HFF-Myc (cell line): ENCODE data around the gene IL1RAPL1.

Experiments
- DNase-seq: peaks from one replicate; pipeline ENCODE4 v3.0.0-alpha.2; 2011; ENCODE audit warnings: low read depth; ENCODE audit errors: extremely low read depth
- H3K4me3 ChIP-seq: replicated peaks from 2 replicates; pipeline ENCODE4 v1.5.1; 2011; ENCODE audit warnings: low read depth, mild to moderate bottlenecking, control low read depth, low read length
- TF ChIP-seq, protein P1 (sequence below): IDR thresholded peaks from 2 replicates; pipeline ENCODE4 v1.5.1; 2012; ENCODE audit warnings: mild to moderate bottlenecking, low read depth, low read length, control low read depth; ENCODE audit errors: missing control alignments

IL1RAPL1 gene

DNA sequence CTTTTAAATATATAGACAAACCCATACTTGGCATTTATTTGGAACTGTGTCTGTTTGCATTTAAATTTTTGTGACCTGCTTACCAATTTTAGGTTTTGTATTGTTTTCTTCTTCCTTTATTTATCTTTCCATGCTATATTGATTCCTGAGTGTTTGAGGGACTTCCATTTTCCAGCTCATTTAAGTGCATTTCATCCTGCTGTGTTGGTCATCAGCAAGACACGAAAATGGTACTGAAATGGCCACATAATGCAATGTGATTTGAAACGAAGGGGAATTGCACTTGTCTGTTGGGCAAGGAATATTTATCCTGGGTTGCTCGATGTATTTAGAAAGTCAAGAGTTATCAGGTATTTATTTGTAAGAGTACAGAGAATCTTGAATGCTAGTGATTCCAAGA, 1103.8 kb downstream of the IL1RAPL1 start:
- no peak for DNase-seq
- TF ChIP-seq, protein P1, sequence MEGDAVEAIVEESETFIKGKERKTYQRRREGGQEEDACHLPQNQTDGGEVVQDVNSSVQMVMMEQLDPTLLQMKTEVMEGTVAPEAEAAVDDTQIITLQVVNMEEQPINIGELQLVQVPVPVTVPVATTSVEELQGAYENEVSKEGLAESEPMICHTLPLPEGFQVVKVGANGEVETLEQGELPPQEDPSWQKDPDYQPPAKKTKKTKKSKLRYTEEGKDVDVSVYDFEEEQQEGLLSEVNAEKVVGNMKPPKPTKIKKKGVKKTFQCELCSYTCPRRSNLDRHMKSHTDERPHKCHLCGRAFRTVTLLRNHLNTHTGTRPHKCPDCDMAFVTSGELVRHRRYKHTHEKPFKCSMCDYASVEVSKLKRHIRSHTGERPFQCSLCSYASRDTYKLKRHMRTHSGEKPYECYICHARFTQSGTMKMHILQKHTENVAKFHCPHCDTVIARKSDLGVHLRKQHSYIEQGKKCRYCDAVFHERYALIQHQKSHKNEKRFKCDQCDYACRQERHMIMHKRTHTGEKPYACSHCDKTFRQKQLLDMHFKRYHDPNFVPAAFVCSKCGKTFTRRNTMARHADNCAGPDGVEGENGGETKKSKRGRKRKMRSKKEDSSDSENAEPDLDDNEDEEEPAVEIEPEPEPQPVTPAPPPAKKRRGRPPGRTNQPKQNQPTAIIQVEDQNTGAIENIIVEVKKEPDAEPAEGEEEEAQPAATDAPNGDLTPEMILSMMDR: no peak
- H3K4me3 ChIP-seq: no peak overlapping the region

DNA sequence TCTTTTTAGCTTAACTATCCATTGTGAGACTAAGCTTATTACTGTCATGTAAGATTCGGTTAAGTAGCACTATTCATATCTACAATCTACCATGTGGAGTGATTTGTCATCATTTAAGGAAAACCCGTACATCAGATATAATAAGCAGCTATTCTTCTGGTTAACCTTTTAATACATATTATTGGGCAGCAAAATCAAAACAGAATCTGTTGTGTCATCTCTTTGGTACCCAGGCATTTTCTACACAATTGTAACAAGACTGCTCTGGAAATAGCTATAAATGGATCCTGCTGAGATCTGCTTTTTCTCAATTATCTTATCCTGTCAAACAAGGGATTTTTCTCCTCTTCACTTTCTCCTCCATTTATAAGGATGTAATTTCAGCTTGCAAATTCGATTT, 1106.7 kb downstream of the IL1RAPL1 start:
- no peak for DNase-seq
- H3K4me3 ChIP-seq: no peak overlapping the region
- TF ChIP-seq, protein P1: no peak

DNA sequence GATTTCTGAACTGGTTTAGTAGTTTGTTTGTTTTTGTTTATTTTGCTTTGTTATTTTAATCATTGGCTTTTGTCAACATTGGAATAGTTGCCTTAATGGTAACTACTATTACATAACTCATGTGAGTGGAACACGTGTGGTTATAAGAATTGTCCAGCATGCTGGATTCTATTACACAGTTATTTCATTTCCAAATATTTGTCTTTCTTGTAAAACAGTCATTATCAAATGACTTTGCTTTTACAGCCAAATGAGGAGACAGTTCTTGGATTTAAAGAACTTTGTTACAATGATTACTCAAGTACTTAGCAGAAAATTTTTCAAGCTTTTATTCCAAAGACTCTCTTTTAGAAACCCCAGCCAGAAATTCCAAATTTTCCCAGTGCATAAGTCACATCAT, 1112.0 kb downstream of the IL1RAPL1 start:
- no peak for DNase-seq
- TF ChIP-seq, protein P1: no peak
- H3K4me3 ChIP-seq: no peak overlapping the region

DNA sequence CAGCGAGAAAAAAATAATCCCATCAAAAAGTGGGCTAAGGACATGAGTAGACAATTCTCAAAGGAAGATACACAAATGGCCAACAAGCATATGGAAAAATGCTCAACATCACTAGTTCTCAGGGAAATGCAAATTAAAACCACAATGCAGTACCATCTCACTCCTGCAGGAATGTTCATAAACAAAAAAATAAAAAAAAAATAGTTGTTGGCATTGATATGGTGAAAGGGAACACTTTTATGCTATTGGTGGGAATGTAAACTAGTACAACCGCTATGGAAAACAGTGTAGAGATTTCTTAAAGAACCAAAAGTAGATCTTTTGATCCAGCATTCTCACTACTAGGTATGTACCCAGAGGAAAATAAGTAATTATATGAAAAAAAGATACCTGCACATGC, 1119.8 kb downstream of the IL1RAPL1 start:
- TF ChIP-seq, protein P1: no peak
- no peak overlapping the region for H3K4me3 ChIP-seq

DNA sequence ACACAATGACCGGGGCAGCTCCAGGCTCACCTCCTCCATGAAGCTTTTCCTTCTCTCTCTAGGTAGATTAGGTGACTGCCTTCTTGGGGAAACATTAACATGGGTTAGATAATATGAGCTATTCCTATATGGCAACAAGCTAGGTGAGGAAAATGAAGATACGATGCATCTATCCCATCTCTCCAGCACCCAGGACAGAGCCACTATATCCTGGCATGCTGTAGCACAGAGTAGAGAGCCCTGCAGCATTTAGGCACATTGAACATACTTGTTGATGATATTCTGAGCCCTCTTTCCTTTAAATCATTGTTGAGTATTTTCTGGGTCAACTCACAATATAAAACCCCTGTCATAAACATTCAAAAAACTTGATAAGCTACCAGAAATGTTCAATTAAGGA, 1133.9 kb downstream of the IL1RAPL1 start:
- no peak overlapping the region for H3K4me3 ChIP-seq
- TF ChIP-seq, protein P1: no peak
- DNase-seq: no peak

More for the DNA sequence above, 1119.8 kb downstream of the IL1RAPL1 start:
- no peak for DNase-seq

DNA sequence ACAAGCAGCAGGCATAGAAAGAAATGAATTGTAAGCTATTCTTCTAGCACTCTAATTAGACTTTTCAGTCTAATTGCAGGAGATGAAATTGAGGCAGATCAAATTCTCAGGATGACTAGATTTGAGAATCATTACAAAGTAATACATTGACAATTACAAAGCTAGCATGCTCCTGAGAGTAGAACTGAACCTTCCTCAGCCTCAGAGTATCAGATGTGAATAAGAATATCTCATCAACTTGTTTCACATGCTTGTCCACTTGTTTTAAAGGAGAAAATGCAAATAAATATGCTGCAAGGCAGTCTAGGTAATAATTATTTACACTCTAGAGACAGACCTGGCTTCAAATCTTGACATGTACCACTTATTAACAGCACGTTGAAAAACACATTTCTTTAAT, 1137.1 kb downstream of the IL1RAPL1 start:
- TF ChIP-seq, protein P1: no peak
- no peak for DNase-seq
- no peak overlapping the region for H3K4me3 ChIP-seq

DNA sequence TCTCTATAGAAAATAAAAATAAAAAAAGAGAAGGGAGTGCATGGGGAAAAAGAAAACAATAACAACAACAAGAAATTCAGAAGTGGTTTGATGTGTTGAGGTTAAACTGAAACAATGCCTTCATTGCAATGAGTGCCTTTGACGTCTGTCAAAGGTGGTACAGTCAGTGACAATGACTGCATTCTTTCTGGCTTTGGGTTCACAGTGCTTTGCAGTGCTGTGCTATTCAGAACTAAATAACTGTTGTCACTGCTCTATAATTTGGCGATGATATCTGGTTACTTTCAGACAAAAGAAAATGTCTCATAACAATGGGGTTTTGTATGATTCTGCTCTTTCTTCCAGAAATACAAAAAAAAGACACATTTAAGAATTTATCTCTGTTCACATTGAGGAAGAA, 1139.6 kb downstream of the IL1RAPL1 start:
- DNase-seq: no peak
- TF ChIP-seq, protein P1: no peak
- H3K4me3 ChIP-seq: no peak overlapping the region
